ENCODE measurements around the gene TFG. TPM values are rescaled to one million over a fixed set of nuclear protein-coding genes. Genes with fewer than 3 reads are reported as not detected.
A peak's percentile ranks its signal among the peaks of the same experiment; 100 is the strongest.

Gene TFG
- polyA plus RNA-seq, 1 experiment, result 97.7 TPM

GRCh38 chr3:100783619-100784018 lies 74.3 kb downstream of the TFG start:
- Histone ChIP-seq H3K36me3 (ENCODE audit: control insufficient read depth, insufficient read depth, low read length) (no peaks in the 10 kb centered on the region), H3K4me3 (ENCODE audit: low read depth, low read length) (no peak overlapping the region), H3K27me3 (ENCODE audit: control insufficient read depth, insufficient read depth, low read length) (no peaks in the 10 kb centered on the region)
- TF ChIP-seq, protein P1, sequence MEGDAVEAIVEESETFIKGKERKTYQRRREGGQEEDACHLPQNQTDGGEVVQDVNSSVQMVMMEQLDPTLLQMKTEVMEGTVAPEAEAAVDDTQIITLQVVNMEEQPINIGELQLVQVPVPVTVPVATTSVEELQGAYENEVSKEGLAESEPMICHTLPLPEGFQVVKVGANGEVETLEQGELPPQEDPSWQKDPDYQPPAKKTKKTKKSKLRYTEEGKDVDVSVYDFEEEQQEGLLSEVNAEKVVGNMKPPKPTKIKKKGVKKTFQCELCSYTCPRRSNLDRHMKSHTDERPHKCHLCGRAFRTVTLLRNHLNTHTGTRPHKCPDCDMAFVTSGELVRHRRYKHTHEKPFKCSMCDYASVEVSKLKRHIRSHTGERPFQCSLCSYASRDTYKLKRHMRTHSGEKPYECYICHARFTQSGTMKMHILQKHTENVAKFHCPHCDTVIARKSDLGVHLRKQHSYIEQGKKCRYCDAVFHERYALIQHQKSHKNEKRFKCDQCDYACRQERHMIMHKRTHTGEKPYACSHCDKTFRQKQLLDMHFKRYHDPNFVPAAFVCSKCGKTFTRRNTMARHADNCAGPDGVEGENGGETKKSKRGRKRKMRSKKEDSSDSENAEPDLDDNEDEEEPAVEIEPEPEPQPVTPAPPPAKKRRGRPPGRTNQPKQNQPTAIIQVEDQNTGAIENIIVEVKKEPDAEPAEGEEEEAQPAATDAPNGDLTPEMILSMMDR (IDR thresholded peaks at IDR 0.05; ENCODE audit: insufficient read depth, low read depth, low read length), result no peak
- POLR2A ChIA-PET, result no interaction called here
- CTCF ChIA-PET, result no interaction called here
- DNase-seq (ENCODE audit: low read depth), result no peak

- no peak for DNase-seq (ENCODE audit: low read depth)
- ChIA-PET CTCF (no interaction called here), POLR2A (no interaction called here)
- no peak overlapping the region for H3K4me3 ChIP-seq (ENCODE audit: low read depth, low read length)
- H3K36me3 ChIP-seq (ENCODE audit: control insufficient read depth, insufficient read depth, low read length), result no peaks in the 10 kb centered on the region
- TF ChIP-seq, protein P1 (IDR thresholded peaks at IDR 0.05; ENCODE audit: insufficient read depth, low read depth, low read length), result no peak
- no peaks in the 10 kb centered on the region for H3K27me3 ChIP-seq (ENCODE audit: control insufficient read depth, insufficient read depth, low read length)
These were observed 80.3 kb downstream of the TFG start for GRCh38 chr3:100789579-100789978.

- no peaks in the 10 kb centered on the region for H3K36me3 ChIP-seq (ENCODE audit: control insufficient read depth, insufficient read depth, low read length)
- no peaks in the 10 kb centered on the region for H3K27me3 ChIP-seq (ENCODE audit: control insufficient read depth, insufficient read depth, low read length)
- DNase-seq (ENCODE audit: low read depth), result no peak
- H3K4me3 ChIP-seq (ENCODE audit: low read depth, low read length), result no peak overlapping the region
- POLR2A ChIA-PET, result interaction anchor here (0.7 to 0.9 kb wide), 2 partner anchors 392 to 399 kb away, joined by 4 read pairs; no protein-coding TSS in a partner anchor
- TF ChIP-seq, protein P1 (IDR thresholded peaks at IDR 0.05; ENCODE audit: insufficient read depth, low read depth, low read length), result peak; percentile 39
- CTCF ChIA-PET, result interaction anchor here (0.8 to 2.8 kb wide), 13 partner anchors 11 to 539 kb away, joined by 3 to 15 read pairs (median 4); no protein-coding TSS in a partner anchor
These were observed 87.3 kb downstream of the TFG start for GRCh38 chr3:100796556-100796955.

DNA sequence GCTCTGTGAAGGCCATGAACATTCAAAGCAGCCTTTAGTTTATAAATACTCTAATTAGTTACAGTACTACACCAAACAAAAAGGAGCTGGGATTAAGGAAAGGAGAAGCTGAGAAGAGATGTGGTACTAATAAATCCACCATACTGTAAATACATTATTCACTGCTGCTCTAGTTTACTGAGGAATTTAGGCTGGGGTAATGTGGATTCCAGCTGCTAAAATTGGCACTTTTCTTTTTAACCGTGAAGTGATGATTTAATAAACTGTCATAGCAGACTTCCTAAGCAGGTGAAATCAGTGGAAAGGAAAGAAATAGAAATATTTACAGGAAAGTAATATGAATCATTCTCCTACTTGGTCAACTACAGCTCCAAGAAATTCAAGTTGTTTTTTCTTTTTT lies 88.7 kb downstream of the TFG start:
- Histone ChIP-seq H3K36me3 (ENCODE audit: control insufficient read depth, insufficient read depth, low read length) (no peaks in the 10 kb centered on the region), H3K4me3 (ENCODE audit: low read depth, low read length) (no peak overlapping the region), H3K27me3 (ENCODE audit: control insufficient read depth, insufficient read depth, low read length) (no peaks in the 10 kb centered on the region)
- DNase-seq (ENCODE audit: low read depth), result no peak
- TF ChIP-seq, protein P1 (IDR thresholded peaks at IDR 0.05; ENCODE audit: insufficient read depth, low read depth, low read length), result no peak
- ChIA-PET CTCF (interaction anchor here (0.6 to 2.8 kb wide), 7 partner anchors 10 to 968 kb away, joined by 3 to 15 read pairs (median 4); no protein-coding TSS in a partner anchor), POLR2A (no interaction called here)

Other genes starting within 250 kb of the TFG start
- gene TMEM45A, start 216.9 kb upstream of the TFG start, polyA plus RNA-seq (2011; rRNA removed), result 35.1 and 68.4 TPM in 2 replicates
- not detected in 2 replicates for gene ADGRG7, start 99.9 kb upstream of the TFG start, polyA plus RNA-seq (2011; rRNA removed)

Measured in BJ (cell line).